IMR-90 (cell line): ENCODE results near the gene C11orf42. TPM values are rescaled to one million over a fixed set of nuclear protein-coding genes. Genes with fewer than 3 reads are reported as not detected.
A peak's percentile ranks its signal among the peaks of the same experiment; 100 is the strongest.

Experiments
- ATAC-seq: fragments of 200-7000 bp; cut with Tn5 transposase; 2 replicates; pipeline ENCODE4 v1.9.1; 2020; ENCODE audit warnings: low read depth, mild to moderate bottlenecking, moderate library complexity
- BruUV-seq: library from RNA; stranded (reverse); fragments of 400-500 nt; replicated peaks from 2 replicates; lab custom pipeline; 2021; lab: Mats Ljungman, UMichigan
- CTCF ChIA-PET: fragments of 300-600 bp; formaldehyde crosslinking; extraction: SDS; loops from one replicate; lab custom pipeline; 2021; ENCODE audit warnings: antibody characterized with exemption; lab: Yijun Ruan, JAX
- POLR2A ChIA-PET: fragments of 300-600 bp; sonication (Branson Sonifier 250); formaldehyde crosslinking; loops from one replicate; lab custom pipeline; 2022; ENCODE audit warnings: antibody characterized with exemption; ENCODE audit not compliant: unreplicated experiment; lab: Charles Lee
- DNase-seq: peaks from one replicate; pipeline ENCODE4 v3.0.0; 2013
- H2AFZ ChIP-seq: replicated peaks from 2 replicates; pipeline ENCODE3; 2013; ENCODE audit warnings: low read length, mild to moderate bottlenecking; ENCODE audit not compliant: poor library complexity
- H2AK5ac ChIP-seq: 2 replicates; pipeline ENCODE4 v1.6.1; 2013; ENCODE audit warnings: low read depth, low read length, inconsistent platforms
- H2AK9ac ChIP-seq: replicated peaks from 2 replicates; pipeline ENCODE3; 2013; ENCODE audit warnings: mild to moderate bottlenecking, low read depth, low read length, moderate library complexity; ENCODE audit not compliant: poor library complexity
- H2BK120ac ChIP-seq: 2 replicates; pipeline ENCODE4 v1.6.1; 2013; ENCODE audit warnings: low read depth, low read length, inconsistent platforms
- H2BK15ac ChIP-seq: 3 replicates; pipeline ENCODE4 v1.6.1; 2013; ENCODE audit warnings: low read depth, low read length, inconsistent platforms
- H2BK20ac ChIP-seq: 2 replicates; pipeline ENCODE4 v1.6.1; 2013; ENCODE audit warnings: low read depth, mild to moderate bottlenecking, inconsistent platforms, low read length, moderate library complexity
- H2BK5ac ChIP-seq: 2 replicates; pipeline ENCODE4 v1.6.1; 2013; ENCODE audit warnings: mild to moderate bottlenecking, low read depth, low read length, inconsistent platforms; ENCODE audit not compliant: poor library complexity, severe bottlenecking
- H3K14ac ChIP-seq: replicated peaks from 2 replicates; pipeline ENCODE4 v1.6.1; 2013; ENCODE audit warnings: low read depth, low read length, inconsistent platforms
- H3K18ac ChIP-seq: 2 replicates; pipeline ENCODE4 v1.6.1; 2013; ENCODE audit warnings: low read depth, low read length, control low read depth
- H3K23ac ChIP-seq: 2 replicates; pipeline ENCODE4 v1.6.1; 2013; ENCODE audit warnings: low read depth, low read length, inconsistent platforms
- H3K27ac ChIP-seq: 2 replicates; pipeline ENCODE4 v1.5.1; 2013; ENCODE audit warnings: mild to moderate bottlenecking, control low read depth, low read length; ENCODE audit not compliant: insufficient read depth
- H3K27me3 ChIP-seq: 2 replicates; pipeline ENCODE4 v1.6.1; 2013; ENCODE audit warnings: low read length; ENCODE audit not compliant: control insufficient read depth, insufficient read depth
- H3K36me3 ChIP-seq: 2 replicates; pipeline ENCODE4 v1.6.1; 2013; ENCODE audit warnings: low read length, mixed read lengths; ENCODE audit not compliant: control insufficient read depth, insufficient read depth
- H3K4ac ChIP-seq: 2 replicates; pipeline ENCODE4 v1.6.1; 2013; ENCODE audit warnings: low read depth, low read length, inconsistent platforms
- H3K4me1 ChIP-seq: 2 replicates; pipeline ENCODE4 v1.6.1; 2013; ENCODE audit warnings: low read length, mixed read lengths; ENCODE audit not compliant: control insufficient read depth, insufficient read depth
- H3K4me2 ChIP-seq: 2 replicates; pipeline ENCODE4 v1.6.1; 2013; ENCODE audit warnings: low read depth, mild to moderate bottlenecking, control low read depth, low read length, moderate library complexity
- H3K4me3 ChIP-seq: 2 replicates; pipeline ENCODE4 v1.5.1; 2013; ENCODE audit warnings: low read depth, mild to moderate bottlenecking, control low read depth, low read length, moderate library complexity; ENCODE audit not compliant: insufficient read depth
- H3K56ac ChIP-seq: 2 replicates; pipeline ENCODE4 v1.6.1; 2013; ENCODE audit warnings: low read length, inconsistent platforms; ENCODE audit not compliant: insufficient read depth; ENCODE audit errors: extremely low read depth
- H3K79me1 ChIP-seq, 2 experiments: 2 replicates each; pipeline ENCODE4 v1.6.1; 2013; ENCODE audit warnings: low read length in 2 of 2, inconsistent platforms in 1 of 2, low read depth in 1 of 2
- H3K9ac ChIP-seq: 2 replicates; pipeline ENCODE4 v1.6.1; 2013; ENCODE audit warnings: low read depth, low read length, control low read depth
- H3K9me1 ChIP-seq: 2 replicates; pipeline ENCODE4 v1.6.1; 2013; ENCODE audit warnings: low read length, inconsistent platforms; ENCODE audit not compliant: insufficient read depth
- H3K9me3 ChIP-seq: 2 replicates; pipeline ENCODE4 v1.6.1; 2013; ENCODE audit warnings: low read length; ENCODE audit not compliant: control insufficient read depth, insufficient read depth
- H4K20me1 ChIP-seq: 2 replicates; pipeline ENCODE4 v1.6.1; 2013; ENCODE audit warnings: low read length, inconsistent platforms; ENCODE audit not compliant: insufficient read depth
- H4K5ac ChIP-seq: 2 replicates; pipeline ENCODE4 v1.6.1; 2013; ENCODE audit warnings: mild to moderate bottlenecking, low read depth, low read length, control low read depth
- H4K8ac ChIP-seq, 2 experiments: 2 replicates each; pipeline ENCODE4 v1.6.1; 2013; ENCODE audit warnings: low read depth in 2 of 2, low read length in 2 of 2, control low read depth in 1 of 2, inconsistent platforms in 1 of 2
- H4K91ac ChIP-seq: 2 replicates; pipeline ENCODE4 v1.6.1; 2013; ENCODE audit warnings: low read depth, low read length, inconsistent platforms; ENCODE audit not compliant: insufficient read depth
- CHD1 ChIP-seq: IDR thresholded peaks from 2 replicates; pipeline ENCODE4 v1.6.1; 2012; ENCODE audit warnings: low read depth, low read length, improper control_type of control experiment
- ELK1 ChIP-seq: fragments of 150-350 bp; IDR thresholded peaks from 2 replicates; pipeline ENCODE4 v1.6.1; 2016; ENCODE audit warnings: low read depth, mild to moderate bottlenecking, low read length, moderate library complexity, borderline replicate concordance
- FOS ChIP-seq: fragments of 150-350 bp; IDR thresholded peaks from 2 replicates; pipeline ENCODE4 v1.6.1; 2016; ENCODE audit warnings: low read depth, low read length
- MAZ ChIP-seq: IDR thresholded peaks from 2 replicates; pipeline ENCODE4 v1.6.1; 2012; ENCODE audit warnings: low read depth, mild to moderate bottlenecking, low read length, improper control_type of control experiment, moderate library complexity, borderline replicate concordance
- MXI1 ChIP-seq: IDR thresholded peaks from 2 replicates; pipeline ENCODE4 v1.6.1; 2012; ENCODE audit warnings: low read depth, mild to moderate bottlenecking, low read length, moderate library complexity, borderline replicate concordance
- RCOR1 ChIP-seq: IDR thresholded peaks from 2 replicates; pipeline ENCODE4 v1.6.1; 2012; ENCODE audit warnings: mild to moderate bottlenecking, low read length, improper control_type of control experiment; ENCODE audit not compliant: insufficient replicate concordance
- RFX5 ChIP-seq: IDR thresholded peaks from 2 replicates; pipeline ENCODE4 v1.8.0; 2012; ENCODE audit warnings: low read depth, mild to moderate bottlenecking, low read length, moderate library complexity
- WGBS, 2 experiments: methylation state at CpG; one replicate each; pipeline versions ENCODE4 v1.1.5 to v1.1.7; 2013; ENCODE audit warnings: missing lambda C conversion rate in 2 of 2; ENCODE audit not compliant: insufficient read length in 1 of 2; ENCODE audit errors: extremely low coverage in 2 of 2; 5-methylcytosine and 5-hydroxymethylcytosine counted together
- dilution Hi-C: fragments of 300-500 bp; cut with HindIII; formaldehyde crosslinking; loops from one replicate; pipeline ENCODE4 v1.14.3; 2018; ENCODE audit warnings: low sequenced_read_pairs; ENCODE audit not compliant: unreplicated experiment
- in situ Hi-C: fragments of 300-500 bp; cut with MboI; formaldehyde crosslinking; loops from 3 replicates; pipeline ENCODE4 v1.14.3; 2019; ENCODE audit warnings: low sequenced_read_pairs, inconsistent platforms, mixed read lengths
- intact Hi-C: fragments of 100-400 bp; cut with micrococcal nuclease; formaldehyde crosslinking; loops from 2 replicates; pipeline ENCODE4 v1.10.0; 2022
- polyA plus RNA-seq, 3 experiments: library from polyadenylated mRNA; depleted of rRNA; stranded (reverse); fragments of >200 nt; gene quantifications; 2 replicates each; pipeline ENCODE4 v1.2.3, GENCODE V29; 2012; ENCODE audit warnings: low replicate concordance in 1 of 3
- total RNA-seq: library from RNA; depleted of rRNA; stranded (reverse); fragments of >200 nt; gene quantifications from 2 replicates; pipeline ENCODE4 v1.2.3, GENCODE V29; 2012

The C11orf42 gene
- total and polyA plus RNA-seq, 2 of the 4 experiments (the other 2 are of a cell fraction): not detected

- Histone ChIP-seq H3K4ac (no peak overlapping the region), H3K18ac (no peak overlapping the region), H3K27ac (no peak overlapping the region), H2BK120ac (no peak overlapping the region), H3K4me2 (peak overlapping the region; percentile 69; the same call in 1 of the 2 replicates), H3K9ac (no peak overlapping the region), H2BK5ac (no peak overlapping the region), H3K9me1 (no peaks in the 10 kb centered on the region; the same call in 1 of the 2 replicates), H3K4me3 (no peak overlapping the region), H3K14ac (no peak overlapping the region), H3K56ac (no peak overlapping the region), H3K9me3 (no peaks in the 10 kb centered on the region; the same call in 1 of the 2 replicates), H2AK9ac (no peak overlapping the region), H4K91ac (no peak overlapping the region), H3K79me1 (no peaks in the 10 kb centered on the region), H2AK5ac (no peak overlapping the region), H2BK15ac (no peak overlapping the region), H2AFZ (peak overlapping the region; percentile 62), H4K20me1 (no peaks in the 10 kb centered on the region), H4K8ac (no peak overlapping the region), H4K5ac (no peak overlapping the region), H3K36me3 (no peaks in the 10 kb centered on the region), H3K4me1 (no peaks in the 10 kb centered on the region; the same call in 1 of the 2 replicates), H3K27me3 (peaks cover 55% of the 10 kb centered on the region), H2BK20ac (no peak overlapping the region), H3K23ac (0 out of 2 replicates have a peak overlapping the region, but pooled peaks have one; percentile 27)
- WGBS, 2 experiments: no CpG with 5 or more reads among the region's 16 CpGs
- no TSS peak for BruUV-seq
- in situ Hi-C loops (no loop called here), dilution Hi-C loops (no loop called here), intact Hi-C loops (no loop called here)
- CTCF ChIA-PET: no interaction called here
- TF ChIP-seq FOS (no peak), RCOR1 (no peak), MAZ (no peak), ELK1 (no peak), MXI1 (no peak), CHD1 (no peak), RFX5 (no peak)
- DNase-seq (no peak), ATAC-seq (peak; percentile 53)
- POLR2A ChIA-PET: no interaction called here
Measured at GRCh38 chr11:6258571-6259081, 53.3 kb downstream of the C11orf42 start.
